HL-60 (cell line): ENCODE results near the gene MEG3.

ENCODE experiments used
- DNase-seq, 2 experiments: peaks; one replicate each; pipeline ENCODE4 v3.0.0-alpha.2; 2010 to 2020; ENCODE audit warnings: low read depth in 1 of 2, low spot score in 1 of 2
- H3K27ac ChIP-seq: fragments of 250-450 bp; sonication (Bioruptor Pico); replicated peaks from 2 replicates; pipeline ENCODE4 v1.5.1; 2020; ENCODE audit warnings: mild to moderate bottlenecking, moderate library complexity
- H3K27me3 ChIP-seq: fragments of 250-450 bp; sonication (Bioruptor Pico); 2 replicates; pipeline ENCODE4 v1.5.1; 2021; ENCODE audit warnings: mild to moderate bottlenecking, moderate library complexity; ENCODE audit not compliant: insufficient read depth, poor library complexity, severe bottlenecking
- H3K4me3 ChIP-seq: replicated peaks from 2 replicates; pipeline ENCODE4 v1.5.1; 2011; ENCODE audit warnings: mild to moderate bottlenecking, control low read depth, low read length; ENCODE audit not compliant: insufficient read depth
- GABPA ChIP-seq: IDR thresholded peaks from 2 replicates; pipeline ENCODE4 v1.6.1; 2012; ENCODE audit warnings: low read depth
- POLR2AphosphoS5 ChIP-seq: IDR thresholded peaks from 2 replicates; pipeline ENCODE4 v1.6.1; 2012; ENCODE audit warnings: low read depth
- SPI1 ChIP-seq: IDR thresholded peaks from 2 replicates; pipeline ENCODE4 v1.6.1; 2012; ENCODE audit warnings: low read depth, mild to moderate bottlenecking, borderline replicate concordance
- TF ChIP-seq, protein P1 (sequence below): IDR thresholded peaks from one replicate; pipeline ENCODE4 v1.5.1; 2011; ENCODE audit warnings: low read length, control low read depth, inconsistent platforms; ENCODE audit not compliant: insufficient read depth
- TF ChIP-seq, protein P2 (sequence below): IDR thresholded peaks from 2 replicates; pipeline ENCODE4 v1.6.1; 2012; ENCODE audit warnings: low read depth; ENCODE audit not compliant: insufficient replicate concordance

Gene MEG3

GRCh38 chr14:100899884-100900771 lies 74.2 kb downstream of the MEG3 start:
- DNase-seq: no peak
- peaks cover 27% of the 10 kb centered on the region for H3K27me3 ChIP-seq
- no peak overlapping the region for H3K4me3 ChIP-seq
- TF ChIP-seq GABPA (no peak), SPI1 (no peak), POLR2AphosphoS5 (no peak)
- TF ChIP-seq, protein P1, sequence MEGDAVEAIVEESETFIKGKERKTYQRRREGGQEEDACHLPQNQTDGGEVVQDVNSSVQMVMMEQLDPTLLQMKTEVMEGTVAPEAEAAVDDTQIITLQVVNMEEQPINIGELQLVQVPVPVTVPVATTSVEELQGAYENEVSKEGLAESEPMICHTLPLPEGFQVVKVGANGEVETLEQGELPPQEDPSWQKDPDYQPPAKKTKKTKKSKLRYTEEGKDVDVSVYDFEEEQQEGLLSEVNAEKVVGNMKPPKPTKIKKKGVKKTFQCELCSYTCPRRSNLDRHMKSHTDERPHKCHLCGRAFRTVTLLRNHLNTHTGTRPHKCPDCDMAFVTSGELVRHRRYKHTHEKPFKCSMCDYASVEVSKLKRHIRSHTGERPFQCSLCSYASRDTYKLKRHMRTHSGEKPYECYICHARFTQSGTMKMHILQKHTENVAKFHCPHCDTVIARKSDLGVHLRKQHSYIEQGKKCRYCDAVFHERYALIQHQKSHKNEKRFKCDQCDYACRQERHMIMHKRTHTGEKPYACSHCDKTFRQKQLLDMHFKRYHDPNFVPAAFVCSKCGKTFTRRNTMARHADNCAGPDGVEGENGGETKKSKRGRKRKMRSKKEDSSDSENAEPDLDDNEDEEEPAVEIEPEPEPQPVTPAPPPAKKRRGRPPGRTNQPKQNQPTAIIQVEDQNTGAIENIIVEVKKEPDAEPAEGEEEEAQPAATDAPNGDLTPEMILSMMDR: no peak
- TF ChIP-seq, protein P2, sequence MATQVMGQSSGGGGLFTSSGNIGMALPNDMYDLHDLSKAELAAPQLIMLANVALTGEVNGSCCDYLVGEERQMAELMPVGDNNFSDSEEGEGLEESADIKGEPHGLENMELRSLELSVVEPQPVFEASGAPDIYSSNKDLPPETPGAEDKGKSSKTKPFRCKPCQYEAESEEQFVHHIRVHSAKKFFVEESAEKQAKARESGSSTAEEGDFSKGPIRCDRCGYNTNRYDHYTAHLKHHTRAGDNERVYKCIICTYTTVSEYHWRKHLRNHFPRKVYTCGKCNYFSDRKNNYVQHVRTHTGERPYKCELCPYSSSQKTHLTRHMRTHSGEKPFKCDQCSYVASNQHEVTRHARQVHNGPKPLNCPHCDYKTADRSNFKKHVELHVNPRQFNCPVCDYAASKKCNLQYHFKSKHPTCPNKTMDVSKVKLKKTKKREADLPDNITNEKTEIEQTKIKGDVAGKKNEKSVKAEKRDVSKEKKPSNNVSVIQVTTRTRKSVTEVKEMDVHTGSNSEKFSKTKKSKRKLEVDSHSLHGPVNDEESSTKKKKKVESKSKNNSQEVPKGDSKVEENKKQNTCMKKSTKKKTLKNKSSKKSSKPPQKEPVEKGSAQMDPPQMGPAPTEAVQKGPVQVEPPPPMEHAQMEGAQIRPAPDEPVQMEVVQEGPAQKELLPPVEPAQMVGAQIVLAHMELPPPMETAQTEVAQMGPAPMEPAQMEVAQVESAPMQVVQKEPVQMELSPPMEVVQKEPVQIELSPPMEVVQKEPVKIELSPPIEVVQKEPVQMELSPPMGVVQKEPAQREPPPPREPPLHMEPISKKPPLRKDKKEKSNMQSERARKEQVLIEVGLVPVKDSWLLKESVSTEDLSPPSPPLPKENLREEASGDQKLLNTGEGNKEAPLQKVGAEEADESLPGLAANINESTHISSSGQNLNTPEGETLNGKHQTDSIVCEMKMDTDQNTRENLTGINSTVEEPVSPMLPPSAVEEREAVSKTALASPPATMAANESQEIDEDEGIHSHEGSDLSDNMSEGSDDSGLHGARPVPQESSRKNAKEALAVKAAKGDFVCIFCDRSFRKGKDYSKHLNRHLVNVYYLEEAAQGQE: no peak
- H3K27ac ChIP-seq: no peak overlapping the region

DNA sequence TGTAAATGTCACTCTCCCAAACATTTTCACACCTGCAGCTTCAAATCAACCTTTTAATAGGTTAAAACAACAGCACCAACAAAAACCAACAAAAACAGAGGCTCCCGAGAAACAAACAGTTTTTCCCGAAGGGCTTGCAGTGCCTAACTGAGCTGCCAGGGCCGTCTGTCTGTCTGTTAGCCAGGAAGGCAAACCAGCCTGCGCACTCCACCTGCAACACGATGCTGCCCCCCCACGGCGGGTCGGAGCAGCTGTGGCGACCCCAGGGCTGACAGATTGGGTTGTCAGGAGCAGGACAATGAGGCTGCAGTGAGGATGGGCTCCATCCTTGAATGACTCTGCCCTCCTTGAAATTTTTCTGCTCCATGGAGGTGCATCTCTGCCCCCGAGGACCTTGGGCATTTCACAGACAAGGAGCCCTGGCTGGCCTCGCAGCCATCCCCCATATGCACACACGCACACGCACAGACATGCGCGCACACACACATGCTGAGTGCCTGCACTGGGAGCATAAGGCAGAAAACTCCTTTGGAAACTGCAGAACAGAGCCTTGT lies 75.0 kb downstream of the MEG3 start:
- no peak overlapping the region for H3K4me3 ChIP-seq

More for the DNA sequence above, 75.0 kb downstream of the MEG3 start:
- Histone ChIP-seq H3K27ac (no peak overlapping the region), H3K27me3 (peaks cover 27% of the 10 kb centered on the region)
- TF ChIP-seq GABPA (no peak), POLR2AphosphoS5 (no peak), SPI1 (no peak)
- TF ChIP-seq, protein P2: no peak
- TF ChIP-seq, protein P1: no peak
- peak in 1 of 2 experiments; percentile 17 for DNase-seq
